GM12801 (cell line): Measurements from ENCODE around the gene GRIN3B.

Experiments
- TF ChIP-seq, protein P1 (sequence below): IDR thresholded peaks from one replicate; pipeline ENCODE4 v1.5.1; 2011; ENCODE audit warnings: control low read depth; ENCODE audit not compliant: insufficient read length; ENCODE audit errors: extremely low read depth

GRIN3B gene

GRCh38 chr19:972281-972680 is 27.9 kb upstream of the GRIN3B start:
- TF ChIP-seq, protein P1, sequence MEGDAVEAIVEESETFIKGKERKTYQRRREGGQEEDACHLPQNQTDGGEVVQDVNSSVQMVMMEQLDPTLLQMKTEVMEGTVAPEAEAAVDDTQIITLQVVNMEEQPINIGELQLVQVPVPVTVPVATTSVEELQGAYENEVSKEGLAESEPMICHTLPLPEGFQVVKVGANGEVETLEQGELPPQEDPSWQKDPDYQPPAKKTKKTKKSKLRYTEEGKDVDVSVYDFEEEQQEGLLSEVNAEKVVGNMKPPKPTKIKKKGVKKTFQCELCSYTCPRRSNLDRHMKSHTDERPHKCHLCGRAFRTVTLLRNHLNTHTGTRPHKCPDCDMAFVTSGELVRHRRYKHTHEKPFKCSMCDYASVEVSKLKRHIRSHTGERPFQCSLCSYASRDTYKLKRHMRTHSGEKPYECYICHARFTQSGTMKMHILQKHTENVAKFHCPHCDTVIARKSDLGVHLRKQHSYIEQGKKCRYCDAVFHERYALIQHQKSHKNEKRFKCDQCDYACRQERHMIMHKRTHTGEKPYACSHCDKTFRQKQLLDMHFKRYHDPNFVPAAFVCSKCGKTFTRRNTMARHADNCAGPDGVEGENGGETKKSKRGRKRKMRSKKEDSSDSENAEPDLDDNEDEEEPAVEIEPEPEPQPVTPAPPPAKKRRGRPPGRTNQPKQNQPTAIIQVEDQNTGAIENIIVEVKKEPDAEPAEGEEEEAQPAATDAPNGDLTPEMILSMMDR: no peak

DNA sequence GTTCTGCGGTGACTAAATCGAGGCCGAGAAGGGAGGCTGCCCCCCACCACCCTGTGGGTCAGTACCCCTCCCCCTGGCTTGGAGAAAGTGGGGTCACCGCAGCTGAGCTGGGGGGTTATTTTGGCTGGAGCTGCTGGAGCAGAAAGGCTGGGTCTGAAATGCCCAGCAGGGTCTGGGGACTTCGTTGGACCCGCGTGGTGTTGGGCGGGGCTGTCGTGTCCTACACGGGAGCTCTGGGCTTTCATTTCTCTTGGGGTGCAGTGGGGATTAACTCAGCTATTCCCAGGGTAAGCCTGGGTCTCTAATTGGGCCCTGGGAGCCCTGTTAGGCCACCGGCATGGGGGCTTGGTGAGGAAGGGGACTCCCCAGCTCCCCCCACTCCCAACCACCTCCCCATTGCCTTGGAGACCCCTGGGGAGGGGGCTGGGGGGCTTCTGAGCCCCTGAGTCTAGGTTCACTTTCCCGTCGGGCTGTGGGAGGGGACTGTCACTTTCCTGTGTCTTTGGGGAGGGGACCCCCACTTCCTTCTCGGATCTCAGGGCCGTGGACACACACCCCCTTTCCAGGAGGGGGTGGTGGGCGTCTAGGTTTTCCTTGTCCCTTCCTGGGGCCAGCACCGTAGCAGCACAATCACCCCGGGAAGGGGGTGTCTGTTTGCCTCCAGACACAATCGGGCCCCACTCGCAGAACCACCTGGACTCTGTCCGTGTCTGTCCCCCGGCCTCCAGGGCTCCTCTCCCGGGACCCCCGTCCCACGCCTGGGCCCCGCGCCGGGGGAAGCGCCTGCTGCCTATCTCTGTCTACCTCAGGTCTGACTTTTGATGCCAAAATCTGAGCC is 26.3 kb upstream of the GRIN3B start:
- TF ChIP-seq, protein P1: no peak

DNA sequence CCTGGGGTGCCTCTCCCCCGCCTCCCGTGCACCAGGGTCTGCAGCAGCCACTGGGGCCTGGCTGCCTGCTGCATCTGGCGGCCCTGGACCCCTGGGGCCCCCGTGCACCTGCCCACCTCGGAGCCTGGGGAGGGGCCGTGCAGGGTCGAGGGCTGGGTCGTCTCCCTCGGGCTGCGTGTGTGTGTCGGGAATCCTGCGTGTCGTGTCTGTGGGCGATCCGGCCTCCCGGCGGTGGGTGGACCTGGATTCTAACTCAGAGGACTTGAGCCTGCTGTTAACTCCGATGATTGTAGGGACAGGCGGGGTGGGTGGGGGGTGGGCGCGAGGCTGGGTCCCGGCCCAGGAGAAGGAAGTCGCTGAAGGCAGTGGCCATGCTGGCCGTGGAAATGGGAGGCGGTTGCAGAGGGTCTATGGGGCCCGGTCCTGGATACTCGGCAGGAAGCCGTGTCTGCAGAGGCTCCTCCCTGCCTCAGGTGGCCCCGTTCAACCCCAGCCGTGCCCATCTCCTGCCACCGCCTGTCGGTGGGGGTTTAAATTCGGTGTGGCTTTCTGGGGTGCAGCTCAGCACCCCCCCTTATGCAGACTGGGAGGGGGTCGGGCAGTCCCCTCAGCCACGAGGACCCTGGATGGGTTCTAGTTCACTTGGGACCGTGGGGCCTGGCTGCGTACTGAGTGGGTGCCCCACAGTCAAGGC is 25.5 kb upstream of the GRIN3B start:
- TF ChIP-seq, protein P1: no peak

GRCh38 chr19:976476-976875 is 23.7 kb upstream of the GRIN3B start:
- TF ChIP-seq, protein P1: no peak

DNA sequence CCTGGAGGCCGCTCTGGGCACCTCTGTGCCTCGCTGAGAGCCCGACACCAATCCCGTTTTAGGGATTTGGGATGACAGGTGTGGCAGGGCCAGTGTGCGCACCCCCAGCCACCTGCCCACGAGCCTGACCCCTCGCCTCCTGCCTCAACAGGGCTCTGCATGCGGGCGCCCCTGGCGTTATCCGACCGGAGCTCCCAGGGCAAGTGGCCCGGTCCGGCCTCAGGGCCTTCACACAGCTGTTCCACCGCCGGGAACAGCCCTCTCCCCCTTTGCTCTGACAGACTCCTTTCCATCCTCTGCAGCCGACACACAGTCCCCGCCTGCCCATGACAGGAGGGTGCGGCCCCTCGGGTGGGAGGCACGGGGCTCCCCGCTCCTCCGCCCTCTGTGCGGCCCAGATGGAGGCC is 23.2 kb upstream of the GRIN3B start:
- TF ChIP-seq, protein P1: no peak

DNA sequence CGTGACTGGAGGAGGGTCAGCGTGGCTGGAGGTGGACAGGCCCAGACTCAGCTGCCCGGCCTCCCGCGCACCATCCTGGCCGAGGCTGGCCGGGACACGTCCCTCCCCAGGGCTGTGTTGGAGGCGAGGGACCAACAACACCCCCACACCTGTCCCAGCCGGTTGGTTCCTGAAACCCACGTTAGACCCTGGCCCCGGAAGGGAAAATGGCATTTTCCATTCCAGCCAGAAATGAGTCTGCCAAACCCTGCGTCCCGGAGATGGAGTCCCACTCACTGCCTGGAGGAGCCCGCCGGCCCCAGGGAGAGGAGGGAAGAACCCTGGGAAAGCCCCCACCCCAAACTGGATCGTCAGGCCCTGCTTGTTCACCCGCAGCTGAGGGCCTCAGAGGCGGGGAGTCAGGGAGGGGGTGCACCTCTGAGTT is 20.9 kb upstream of the GRIN3B start:
- TF ChIP-seq, protein P1: no peak

- TF ChIP-seq, protein P1: no peak
These were observed 19.9 kb upstream of the GRIN3B start for GRCh38 chr19:980133-980998.
